ENCODE results near the gene SLC38A10.
A peak's percentile ranks its signal among the peaks of the same experiment; 100 is the strongest.
"Not testable (repeated sequence)": the region's sequence is repeated elsewhere in the genome, so short reads cannot be mapped to it uniquely, and the experiment has no call there.

Gene SLC38A10

DNA sequence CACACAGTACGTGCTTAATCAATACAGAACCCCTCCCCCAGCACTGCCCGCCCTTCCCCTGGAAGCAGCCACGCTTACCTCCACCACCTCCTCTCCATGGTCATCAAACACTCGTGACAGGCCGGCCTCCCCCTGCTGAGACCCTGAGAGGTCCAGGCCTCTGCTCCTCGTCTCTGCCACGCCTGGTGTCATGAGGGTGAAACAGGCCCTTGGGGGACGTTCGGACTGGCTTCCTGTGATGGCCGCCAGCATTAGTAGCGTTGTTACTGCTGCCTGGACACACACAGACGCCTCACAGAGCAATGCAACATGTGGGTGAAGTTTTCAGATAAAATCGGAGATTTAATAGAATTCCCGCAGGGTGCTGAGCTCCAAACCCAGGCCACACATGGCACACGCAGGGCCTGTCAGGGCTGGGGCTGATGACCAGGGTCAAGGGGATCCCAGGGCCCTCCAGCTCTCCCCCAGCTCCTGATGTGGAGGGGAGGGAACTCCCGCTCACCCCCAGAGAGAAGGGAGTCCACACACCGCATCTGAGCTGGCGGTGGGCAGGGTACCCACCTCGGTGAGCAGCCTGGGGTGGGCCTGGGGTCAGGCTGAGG is 15.9 kb upstream of the SLC38A10 start:
- DNase-seq: no peak

DNA sequence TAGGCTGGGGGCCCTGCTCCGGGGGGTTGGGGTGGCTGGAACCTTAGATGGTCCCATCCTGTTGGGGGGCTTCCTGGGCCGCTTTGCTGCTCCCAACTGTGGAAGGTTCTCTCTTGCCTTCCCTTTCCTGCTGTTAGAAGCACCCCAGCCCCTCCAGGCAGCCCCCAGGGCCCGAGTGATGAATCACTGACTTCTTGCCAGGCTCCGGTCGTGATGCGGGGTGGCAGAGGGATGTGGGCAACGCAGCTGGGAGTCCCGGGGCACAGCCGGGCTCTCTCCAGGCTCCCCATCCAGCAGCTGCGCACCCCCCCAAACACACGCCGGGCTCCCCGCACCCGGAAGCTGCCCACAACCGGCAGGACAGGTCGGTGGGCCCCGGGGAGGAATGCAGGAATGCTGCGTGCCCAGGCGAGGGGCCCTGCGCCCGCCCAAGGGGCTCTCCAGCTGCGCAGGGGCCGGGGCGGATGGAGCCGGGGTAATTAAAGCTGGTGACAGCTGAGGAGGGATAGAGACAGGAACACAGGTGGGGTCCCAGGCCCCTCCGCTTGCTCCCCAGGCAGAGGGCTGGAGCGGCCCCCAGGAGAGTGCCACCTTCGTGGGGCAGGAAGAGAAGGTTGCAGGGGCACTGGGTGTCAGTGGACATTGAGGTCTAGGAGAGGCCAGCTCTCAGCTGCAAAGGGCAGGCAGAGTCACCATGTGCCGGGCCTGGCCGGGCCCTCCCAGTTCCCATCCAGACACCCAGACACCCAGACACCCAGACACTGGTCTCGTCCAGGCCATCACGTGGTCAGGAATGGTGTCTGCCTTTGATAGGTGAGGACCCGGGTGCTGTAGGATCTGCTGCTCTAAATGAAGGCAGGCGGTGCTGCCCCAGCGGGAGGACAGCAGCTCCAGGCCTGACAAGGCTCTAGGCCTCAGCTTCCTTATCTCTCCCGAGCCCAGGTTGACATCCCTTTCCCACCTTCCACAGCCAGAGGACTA is 15.0 kb upstream of the SLC38A10 start:
- DNase-seq: no peak

DNA sequence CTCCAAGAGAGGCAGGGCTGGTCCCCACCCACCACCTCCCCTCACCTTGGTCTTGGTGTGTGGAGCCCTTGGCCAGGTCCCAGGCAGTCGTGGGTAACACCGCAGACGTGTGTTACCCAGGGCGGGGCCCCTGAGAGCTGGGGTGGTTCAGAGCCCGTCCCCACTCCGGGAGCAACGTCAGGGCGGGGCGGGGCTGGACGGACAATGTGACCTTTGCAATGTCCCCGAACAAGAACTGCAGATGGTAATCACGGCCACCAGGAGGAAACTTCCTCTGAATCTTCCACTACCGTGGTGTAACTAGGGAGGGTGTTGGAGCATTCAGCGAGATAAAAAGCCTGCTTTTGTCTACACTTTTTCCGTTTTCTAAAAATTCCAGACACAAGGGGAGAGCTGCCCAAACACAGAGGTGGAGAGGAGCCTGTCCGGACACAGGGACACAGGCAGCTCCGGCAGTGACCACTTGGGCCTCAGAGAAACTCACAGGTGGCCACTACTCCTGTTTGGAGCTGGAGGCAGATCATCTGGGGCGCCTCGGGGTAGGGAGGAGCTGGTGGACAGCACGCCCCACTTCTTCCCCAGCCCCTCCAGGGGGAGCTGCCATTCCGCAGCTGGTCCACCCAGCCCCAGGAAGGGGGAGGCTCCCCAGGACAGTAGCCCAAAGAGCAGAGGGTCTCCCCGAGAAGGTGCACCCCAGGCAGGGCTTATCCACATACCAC is 14.2 kb upstream of the SLC38A10 start:
- peak; percentile 21 for DNase-seq

DNA sequence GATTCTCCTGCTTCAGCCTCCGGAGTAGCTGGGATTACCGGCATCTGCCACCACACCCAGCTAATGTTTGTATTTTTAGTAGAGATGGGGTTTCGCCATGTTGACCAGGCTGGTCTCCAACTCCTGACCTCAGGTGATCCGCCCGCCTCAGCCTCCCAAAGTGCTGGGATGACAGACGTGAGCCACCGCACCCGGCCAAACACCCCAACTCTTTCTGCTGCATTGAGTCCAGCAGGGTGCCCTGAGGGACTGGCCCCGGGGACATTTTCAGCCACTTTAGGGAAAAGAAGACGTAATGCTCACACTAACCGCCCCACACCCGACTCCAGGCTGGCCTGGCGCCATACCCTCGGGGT is 13.7 kb upstream of the SLC38A10 start:
- not testable (repeated sequence) for DNase-seq

DNA sequence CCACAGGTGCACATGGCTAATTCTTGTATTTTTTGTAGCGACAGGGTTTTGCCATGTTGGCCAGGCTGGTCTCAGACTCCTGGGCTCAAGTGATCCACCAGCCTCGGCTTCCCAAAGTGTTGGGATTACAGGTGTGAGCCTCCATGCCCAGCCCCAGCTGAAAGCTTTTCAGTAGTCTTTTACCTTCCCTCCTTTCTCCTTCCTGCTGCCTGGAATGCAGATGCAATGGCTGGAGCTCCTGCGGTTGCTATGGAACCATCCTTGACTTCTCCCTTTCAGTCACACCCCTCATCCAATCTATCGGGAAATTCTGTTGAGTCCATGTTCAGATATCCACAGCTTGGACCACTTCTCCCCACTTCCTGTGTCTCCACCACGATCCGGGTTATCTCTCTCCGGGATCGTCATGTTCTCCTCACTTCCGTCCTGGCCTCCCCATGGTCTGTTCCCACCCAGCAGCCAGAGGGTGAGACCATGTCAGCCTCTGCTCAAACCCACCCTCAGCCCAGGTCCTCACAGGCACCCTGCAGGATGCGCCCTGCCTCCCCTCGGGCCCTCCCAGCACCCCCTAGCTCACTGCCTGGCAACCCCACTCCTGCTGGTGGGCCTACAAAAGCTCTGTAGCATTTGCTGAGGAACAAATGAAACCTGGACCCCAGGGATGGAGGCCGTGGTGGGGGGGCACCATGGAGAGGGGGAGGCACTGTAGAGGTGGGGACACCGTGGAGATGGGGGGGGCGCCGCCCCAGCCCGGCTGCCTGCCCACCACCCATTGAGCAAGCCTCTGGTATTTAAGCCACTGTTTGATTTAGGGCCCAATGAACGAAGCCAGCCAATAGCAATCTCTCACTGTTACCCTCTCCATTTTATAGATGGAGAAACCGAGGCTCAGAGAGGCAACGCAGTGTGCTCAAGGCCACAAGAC is 12.8 kb upstream of the SLC38A10 start:
- no peak for DNase-seq

DNA sequence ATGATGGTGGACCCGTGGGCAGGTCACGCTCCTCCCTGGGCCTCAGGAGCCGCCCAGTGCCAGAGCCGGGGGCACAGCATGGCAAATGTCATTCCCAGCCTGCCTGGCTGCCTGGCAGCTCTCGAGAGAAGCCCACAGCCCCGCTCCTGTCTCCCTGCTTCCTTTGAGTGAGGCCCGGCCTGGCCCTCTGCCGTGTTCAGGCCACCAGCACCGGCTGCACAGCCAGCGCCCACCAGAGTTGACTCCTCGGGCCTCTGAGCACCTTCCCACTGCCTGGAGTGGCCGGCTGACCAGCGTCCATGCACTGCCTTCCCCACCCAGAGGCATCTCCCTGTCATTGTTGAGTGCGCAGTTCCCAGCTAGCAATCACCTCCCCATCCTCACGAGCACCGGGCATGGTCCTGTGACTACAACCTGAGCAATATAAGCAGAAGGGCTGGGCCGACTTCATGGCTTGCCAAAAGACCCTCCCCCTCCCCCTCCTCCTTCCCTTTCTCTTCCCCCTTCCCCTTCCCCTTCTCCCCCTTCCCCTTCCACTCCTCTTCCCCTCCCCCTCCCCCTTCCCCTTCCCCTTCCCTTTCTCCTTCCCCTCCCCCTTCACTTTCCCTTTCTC is 11.9 kb upstream of the SLC38A10 start:
- DNase-seq: no peak

DNA sequence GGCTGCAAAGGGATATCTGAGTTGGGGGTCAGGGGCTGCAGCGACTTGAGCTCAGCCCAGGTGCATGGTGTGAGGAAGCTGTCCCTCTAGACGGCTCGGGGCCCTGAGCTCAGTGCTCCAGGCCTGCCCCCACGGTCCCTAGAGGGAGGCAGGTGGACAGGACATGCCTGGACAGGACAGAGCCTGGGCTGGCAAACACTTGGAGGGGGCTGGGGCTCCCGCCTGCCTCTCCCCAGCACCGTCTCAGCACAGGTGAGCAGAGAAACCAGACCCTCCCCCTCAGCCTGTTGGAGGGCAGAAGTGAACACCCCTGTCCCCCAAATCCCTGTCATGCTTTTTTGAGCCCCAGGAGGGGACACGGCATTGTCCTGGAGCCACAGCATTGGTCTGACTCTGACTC is 11.4 kb upstream of the SLC38A10 start:
- no peak for DNase-seq

DNA sequence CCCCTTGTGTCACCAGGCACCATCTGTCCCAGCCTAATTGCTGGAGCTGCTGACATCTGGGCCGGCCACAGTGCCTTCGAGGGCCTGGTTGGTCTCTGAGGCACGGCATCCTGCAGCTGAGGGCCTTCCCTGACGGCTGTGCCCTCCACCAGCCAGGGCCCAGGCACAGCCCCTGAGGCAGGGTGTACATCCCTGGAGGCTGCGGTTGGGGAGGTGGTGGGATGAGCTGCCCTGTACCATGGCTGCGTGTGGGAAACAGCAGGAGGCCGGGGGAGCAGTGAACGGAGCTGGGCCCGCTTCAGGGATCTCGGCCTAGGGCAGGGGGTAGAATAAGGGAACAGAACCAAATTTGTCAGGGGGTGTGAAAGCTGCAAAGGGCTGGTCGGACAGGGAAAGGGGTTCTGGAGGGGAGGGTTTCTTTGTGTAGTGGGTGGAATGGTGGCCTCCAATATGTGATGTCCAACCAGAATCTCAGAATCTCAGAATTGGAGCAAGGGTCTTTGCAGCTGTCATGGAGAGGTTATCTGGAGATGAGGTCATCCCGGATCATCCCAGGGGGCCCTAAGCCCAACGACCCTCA is 10.0 kb upstream of the SLC38A10 start:
- no peak for DNase-seq

DNA sequence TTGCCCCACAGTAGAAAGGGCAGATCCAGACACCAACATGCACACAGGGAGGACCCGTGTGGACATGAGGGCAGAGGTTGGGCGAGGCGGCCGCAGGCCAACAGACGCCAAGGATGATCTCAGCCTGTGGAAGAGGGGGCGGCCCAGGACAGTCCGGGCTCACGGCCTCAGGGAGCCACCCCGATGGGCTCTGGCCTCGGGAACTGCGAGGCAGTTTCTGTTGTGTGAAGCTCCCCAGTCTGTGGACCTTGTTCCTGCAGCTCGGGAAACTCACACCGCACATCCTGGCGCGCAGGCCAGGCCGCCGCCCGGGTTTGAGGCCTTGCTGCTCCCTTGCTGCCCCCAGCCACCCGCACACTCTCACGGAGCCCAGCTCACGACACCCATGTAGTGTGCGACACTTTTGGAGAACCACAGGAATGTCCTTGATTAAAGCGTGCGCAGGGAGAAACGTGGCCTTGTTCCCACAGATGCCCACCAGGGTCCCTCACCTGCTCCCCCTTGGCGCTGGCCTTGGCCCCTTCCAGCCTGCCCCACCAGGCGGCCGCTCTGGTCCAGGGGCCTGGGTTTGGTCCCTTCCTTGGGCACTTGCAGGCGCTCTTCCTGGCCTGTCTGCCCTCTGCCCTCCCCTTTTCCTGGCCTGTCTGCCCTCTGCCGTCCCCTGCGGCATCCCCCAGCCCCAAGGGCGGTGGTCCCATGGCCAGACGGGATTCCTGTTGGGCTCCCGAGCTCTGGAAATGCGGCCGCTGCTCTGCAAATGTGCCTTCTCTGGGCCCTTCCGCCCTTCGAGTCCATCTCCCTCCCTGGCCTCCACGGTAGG is 9.3 kb upstream of the SLC38A10 start:
- DNase-seq: no peak

DNA sequence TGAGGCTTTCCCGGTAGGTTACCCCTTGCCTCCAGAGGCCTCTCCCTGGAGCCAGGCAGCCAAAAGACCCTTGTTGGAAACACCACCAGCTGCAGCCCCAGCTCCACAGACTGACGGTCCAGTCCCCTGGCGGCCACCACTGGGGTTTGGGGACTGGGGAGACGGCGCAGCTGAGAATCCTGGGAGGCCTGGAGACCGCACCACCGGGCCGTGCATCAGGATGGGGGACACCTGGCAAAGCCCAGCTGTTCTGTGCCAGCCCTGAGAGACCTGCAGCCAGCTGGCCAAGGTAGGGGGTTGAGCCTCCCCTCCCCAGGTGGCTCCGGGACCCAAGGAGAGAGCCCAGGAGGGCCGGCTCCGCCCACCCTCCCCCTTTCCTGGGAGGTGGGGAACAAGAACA is 8.3 kb upstream of the SLC38A10 start:
- no peak for DNase-seq

DNA sequence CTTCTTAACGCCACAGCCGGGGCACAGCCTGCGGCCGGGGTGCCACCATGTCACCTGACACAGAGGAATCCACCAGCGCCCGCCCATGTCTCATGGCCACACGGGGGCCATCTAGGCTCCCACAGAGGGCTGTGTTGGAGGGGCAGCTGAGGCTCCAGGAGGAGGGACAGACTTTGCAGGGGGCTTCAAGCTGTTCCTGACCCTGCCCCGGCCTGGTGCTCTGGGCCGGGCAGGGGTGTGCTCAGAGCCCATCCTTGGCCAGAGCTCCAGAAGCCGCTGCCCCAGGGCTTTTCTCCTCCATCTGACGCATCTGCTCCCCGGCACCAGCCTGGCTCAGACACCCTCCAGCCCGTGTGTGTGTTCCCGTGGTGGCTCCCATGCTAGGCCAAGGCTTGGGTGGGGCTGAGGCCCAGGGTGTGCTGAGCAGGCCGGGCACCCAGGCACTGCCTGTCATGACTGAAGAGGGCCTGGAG is 7.8 kb upstream of the SLC38A10 start:
- no peak for DNase-seq

DNA sequence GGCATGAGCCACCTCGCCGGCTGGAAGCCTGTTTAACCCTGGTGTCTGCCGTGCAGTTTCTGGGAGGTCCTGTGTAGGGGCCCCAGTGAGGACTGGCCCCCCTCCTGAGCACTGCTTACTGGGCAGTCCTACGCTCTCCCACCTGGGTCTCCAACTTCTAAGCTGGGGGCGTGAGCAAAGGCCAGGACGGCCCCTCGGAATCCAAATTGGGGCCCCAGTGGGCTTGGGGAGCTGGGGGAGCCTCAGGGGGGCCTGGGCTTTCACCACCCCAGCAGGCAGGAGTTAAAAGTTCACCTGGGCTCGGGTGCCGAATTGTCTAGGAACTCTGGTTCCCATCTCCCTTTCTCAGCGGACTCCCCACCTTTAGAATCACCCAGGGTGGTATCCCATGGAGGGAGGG is 7.2 kb upstream of the SLC38A10 start:
- no peak for DNase-seq

DNA sequence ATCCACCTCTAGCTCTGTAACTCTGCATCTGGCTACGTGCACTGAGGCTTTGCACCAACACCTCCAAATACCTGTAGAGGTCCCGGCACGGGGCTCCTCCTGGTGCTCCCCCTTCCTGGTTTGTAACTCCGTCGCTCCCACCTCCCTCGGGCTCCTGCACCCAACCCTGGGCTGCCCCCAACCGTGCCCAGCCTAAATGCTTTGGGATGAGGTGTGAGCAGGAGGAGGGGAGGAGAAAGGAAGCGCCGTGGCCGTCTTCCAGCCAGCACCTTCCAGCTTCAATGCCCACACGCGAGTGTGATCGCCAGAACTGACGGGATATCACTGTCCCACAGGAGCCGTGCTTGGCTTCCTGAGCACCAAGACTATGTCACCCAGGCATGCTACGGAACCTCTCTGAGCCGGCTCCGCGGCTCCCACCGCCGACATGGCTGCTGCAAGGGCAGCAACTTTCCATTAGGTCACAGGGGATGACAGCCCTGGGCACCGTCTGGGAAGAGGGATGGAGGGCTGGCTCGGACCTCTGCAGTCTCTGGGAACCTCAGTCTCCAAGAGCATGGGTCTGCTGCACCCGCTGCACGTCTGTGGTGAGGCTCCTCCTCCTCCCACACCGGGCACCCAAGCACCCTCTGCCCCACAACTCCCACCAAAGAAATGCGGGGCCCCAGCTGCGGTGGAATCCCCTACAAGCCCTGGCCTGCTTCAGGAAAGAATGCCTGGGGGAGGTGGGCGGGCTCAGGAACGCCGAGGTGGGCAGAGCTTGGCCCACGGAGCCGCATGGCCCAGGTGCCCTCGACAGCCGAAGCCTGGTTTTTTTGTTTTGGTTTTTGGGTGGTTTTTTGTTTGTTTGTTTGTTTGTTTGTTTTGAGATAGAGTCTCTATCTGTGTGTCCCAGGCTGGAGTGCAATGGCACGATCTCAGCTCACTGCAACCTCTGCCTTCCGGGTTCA is 6.4 kb upstream of the SLC38A10 start:
- no peak for DNase-seq

DNA sequence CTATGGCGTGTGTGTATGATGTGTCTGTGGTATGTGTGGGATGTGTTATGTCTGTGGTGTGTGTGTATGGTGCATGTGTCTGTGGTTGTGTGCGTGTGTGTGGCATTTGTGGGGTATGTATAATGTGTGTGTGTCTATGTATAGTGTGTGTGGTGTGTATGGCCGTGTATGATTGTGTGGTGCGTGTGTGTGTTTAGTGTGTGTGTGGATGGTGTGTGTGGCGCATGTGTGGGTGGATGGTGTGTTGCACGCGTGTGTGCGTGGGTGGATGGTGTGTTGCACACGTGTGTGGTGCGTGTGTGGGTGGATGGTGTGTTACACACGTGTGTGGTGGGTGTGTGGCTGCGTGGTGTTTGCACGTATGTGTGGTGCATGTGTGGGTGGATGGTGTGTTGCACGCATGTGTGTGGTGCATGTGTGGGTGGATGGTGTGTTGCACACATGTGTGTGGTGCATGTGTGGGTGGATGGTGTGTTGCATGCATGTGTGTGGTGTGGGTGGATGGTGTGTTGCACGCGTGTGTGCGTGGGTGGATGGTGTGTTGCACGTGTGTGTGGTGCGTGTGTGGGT is 5.6 kb upstream of the SLC38A10 start:
- DNase-seq: no peak

DNA sequence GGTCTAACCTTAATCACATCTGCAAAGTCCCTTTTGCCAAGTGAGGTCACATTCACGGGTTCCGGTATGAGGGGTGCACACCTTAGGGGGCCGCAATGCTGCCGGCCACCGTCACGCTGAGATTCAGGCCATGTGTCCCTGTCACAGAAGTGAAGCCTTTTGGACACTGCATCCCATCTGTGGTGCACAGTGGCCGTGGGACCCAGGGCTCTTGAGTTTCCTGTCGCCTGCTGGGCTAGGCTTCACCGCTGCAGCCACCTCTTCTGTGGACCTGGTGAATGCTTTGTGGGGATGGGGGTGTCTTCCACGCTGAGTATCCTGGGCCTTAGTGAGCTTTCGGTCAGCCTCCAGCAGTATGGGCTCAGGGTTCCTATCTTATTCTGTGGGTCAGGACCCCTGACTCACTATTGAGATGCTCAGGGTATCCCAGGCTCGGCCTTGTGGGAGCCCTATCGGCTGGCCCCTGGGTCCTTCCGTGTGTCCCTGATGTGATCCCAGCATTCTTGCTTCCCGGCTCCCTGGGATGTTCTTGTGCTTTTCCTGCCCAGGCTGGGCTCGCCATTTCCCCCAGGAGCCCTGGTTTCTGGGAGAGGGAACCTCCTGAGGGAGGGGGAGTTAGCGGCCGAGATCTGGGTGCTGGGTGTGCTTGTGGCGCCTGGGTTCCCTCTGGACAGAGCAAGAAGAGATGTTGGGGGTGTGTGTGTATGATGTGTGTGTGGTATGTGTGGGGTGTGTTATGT is 4.9 kb upstream of the SLC38A10 start:
- no peak for DNase-seq

DNA sequence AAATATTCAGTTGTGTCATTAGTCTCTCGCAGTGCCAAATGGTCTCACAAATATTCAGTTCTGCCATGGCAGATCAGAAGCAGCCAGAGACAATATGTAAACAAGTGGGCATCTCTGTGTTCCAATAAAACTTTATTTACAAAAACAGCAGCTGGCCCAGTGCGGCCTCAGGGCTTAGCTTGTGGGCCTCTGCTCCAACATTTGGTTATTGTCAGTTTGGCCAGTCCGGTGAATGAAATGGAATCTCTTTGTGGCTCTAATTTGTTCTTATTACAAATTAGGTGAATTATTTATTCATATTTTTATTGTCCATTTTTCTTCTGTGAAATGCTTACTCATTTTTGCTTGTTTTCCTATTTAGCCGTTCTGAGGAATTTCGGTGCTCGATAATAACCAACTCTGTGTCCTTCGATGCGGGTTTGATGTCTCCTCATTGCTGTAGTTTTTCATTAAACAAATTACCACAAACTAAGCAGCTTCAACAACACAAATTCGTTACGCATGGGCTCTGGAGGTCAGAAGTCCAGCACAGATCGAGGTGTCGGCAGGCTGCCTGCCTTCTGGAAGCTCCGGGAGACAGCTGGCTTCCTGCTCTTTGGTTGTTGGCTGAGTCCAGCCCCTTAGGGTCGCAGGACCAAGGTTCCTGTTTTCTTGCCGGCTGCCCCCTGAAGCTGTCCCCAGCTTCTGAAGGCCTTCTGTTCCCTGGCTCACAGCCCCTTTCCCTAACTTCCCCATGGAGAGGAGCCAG is 4.1 kb upstream of the SLC38A10 start:
- DNase-seq: no peak

DNA sequence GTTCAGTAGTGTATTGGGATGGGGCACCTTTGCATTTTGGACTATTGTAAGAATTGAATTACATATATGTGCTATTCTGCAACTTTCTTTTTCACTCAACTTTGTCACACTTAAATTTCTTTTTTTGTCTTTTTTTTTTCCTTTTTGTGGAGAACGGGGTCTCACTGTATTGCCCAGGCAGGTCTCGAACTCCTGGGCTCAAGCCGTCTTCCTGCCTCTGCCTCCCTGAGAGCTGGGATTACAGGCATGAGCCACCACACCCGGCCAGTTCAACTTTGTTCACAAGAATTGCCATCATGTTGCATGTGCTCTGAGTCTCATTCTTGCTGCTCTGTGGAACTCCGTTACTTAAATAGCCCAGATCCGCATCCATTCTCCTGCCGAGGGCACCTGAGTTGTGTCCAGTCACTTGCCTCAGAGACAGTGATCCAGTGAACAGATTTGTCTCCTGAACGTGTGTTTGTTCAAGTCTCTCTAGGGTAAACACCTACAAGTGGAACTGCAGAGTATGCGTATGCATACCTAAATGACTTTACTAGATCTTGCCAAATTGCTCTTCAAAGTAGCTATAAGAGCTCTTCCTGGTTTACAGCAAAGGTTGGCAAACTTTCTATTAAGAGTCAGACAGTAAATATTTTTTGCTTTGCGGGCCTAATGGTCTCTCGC is 3.4 kb upstream of the SLC38A10 start:
- no peak for DNase-seq

All from activated CD4-positive, alpha-beta T cell treated with anti-CD3 and anti-CD28 coated beads, Interleukin-2, amount 50 U/mL, for 1 hour (primary cell).